KOPT-K1 (cell line): ENCODE measurements around the gene ACTR8.

Experiments
- H3K27ac ChIP-seq: fragments of 200-600 bp; sonication (generic); 2 replicates; pipeline ENCODE4 v1.5.1; 2016; ENCODE audit warnings: antibody characterized with exemption, mild to moderate bottlenecking, low read depth, low read length; ENCODE audit not compliant: poor library complexity, severe bottlenecking
- H3K36me3 ChIP-seq: fragments of 200-600 bp; sonication (generic); 2 replicates; pipeline ENCODE4 v1.5.1; 2017; ENCODE audit warnings: antibody characterized with exemption, mild to moderate bottlenecking, low read length, moderate library complexity; ENCODE audit not compliant: insufficient read depth
- H3K9me3 ChIP-seq: fragments of 200-600 bp; sonication (generic); 2 replicates; pipeline ENCODE4 v1.5.1; 2017; ENCODE audit warnings: antibody characterized with exemption, low read length, mild to moderate bottlenecking; ENCODE audit not compliant: insufficient read depth, poor library complexity, severe bottlenecking

The ACTR8 gene

DNA sequence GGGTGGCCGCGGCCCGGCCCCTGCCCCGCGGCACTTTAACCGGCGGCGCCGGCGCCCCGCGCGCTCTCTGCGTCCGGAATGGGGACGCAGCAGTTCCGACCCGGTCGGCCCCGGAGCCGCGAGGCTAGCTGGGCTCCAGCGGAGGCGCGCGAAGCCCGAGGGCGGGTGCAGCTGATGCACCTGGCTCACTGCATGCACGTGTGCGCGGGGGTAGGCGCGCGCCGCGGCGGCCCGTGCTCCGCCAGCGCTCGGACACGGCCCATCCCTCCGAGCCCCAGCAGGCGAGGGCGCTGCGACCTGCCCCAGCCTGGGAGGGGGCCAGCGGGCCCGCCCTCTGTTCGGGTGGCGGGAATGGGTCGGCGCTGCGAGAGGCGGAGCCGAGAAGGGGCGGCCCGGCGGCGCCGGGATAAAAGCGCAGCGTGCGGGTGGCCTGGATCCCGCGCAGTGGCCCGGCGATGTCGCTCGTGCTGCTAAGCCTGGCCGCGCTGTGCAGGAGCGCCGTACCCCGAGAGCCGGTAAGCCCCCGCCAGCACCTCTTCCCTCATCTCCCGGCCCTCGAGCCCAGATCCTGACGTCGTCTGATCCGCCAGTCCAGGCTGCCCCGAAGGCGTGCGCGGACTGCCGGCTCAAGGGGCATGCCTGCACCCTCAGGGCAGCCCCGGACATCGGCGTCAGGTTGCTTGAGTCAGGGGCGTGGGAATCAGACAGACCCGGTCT, 35.7 kb downstream of the ACTR8 start, which contains the start of the genes CHDH and IL17RB:
Gene CHDH, minus strand, starts transcription at position 286 of the 717 bp plus-strand sequence. CDS start 22,411 bp downstream, outside the sequence.
Gene IL17RB, plus strand, starts transcription at position 435 of the 717 bp plus-strand sequence. Its CDS starts 21 bp downstream, at position 456.
- Histone ChIP-seq H3K36me3 (no peaks in the 10 kb centered on the region), H3K27ac (peak within 1 kb of the TSS; percentile 64), H3K9me3 (no peaks in the 10 kb centered on the region)

DNA sequence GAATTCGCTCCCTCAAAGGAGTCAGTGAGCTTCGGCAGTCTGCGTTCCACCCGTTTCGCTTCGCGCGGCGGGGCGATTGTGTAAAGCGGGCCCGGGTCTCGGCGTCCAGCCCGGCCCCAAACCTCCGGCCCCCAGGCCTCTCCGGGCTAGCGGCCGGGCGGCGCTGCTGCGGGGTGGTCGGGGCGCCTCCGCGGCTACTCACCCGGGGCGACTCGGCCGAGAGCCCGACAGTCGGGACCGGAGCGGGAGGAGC, 36.1 kb downstream of the ACTR8 start:
- no peaks in the 10 kb centered on the region for H3K36me3 ChIP-seq
- H3K27ac ChIP-seq: no peak overlapping the region
- H3K9me3 ChIP-seq: no peaks in the 10 kb centered on the region

DNA sequence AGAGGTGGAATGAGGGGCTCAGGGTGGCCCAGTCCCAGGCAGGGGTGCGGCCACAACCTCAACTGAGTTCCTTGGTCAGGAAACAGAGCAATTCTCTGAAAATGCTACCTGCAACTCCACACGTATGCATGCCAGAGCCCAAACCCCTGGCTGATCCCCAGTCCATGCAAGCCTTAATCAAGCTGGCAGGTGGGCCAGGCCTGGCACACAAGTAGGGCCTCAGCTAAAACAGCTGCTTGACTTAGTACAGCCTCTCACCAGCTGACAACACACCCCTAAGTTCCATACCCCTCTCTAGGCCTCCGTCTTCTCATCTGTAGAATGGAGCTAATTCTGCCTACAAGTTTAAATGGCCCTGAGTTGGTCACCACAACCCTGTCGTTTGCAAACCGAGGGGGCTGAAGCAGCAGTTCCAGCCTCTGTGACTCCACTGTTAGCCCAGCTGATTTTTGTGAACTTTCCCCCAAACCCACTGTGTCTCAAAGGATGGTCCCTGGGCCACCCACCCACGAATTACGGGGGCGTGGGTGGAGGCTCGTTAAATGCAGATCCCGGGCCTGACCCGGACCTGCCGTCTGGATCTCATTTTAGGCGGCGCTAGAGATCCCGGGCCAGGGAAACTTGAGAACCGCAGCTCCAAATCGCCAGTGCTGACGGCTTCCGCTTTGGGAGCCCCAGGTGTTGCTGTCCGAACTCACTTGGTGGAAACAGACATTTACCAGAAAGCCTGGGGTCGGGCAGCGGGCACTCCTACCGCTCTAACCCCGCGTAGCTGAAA, 36.7 kb downstream of the ACTR8 start:
- Histone ChIP-seq H3K36me3 (no peaks in the 10 kb centered on the region), H3K27ac (peak overlapping the region; percentile 64), H3K9me3 (no peaks in the 10 kb centered on the region)

DNA sequence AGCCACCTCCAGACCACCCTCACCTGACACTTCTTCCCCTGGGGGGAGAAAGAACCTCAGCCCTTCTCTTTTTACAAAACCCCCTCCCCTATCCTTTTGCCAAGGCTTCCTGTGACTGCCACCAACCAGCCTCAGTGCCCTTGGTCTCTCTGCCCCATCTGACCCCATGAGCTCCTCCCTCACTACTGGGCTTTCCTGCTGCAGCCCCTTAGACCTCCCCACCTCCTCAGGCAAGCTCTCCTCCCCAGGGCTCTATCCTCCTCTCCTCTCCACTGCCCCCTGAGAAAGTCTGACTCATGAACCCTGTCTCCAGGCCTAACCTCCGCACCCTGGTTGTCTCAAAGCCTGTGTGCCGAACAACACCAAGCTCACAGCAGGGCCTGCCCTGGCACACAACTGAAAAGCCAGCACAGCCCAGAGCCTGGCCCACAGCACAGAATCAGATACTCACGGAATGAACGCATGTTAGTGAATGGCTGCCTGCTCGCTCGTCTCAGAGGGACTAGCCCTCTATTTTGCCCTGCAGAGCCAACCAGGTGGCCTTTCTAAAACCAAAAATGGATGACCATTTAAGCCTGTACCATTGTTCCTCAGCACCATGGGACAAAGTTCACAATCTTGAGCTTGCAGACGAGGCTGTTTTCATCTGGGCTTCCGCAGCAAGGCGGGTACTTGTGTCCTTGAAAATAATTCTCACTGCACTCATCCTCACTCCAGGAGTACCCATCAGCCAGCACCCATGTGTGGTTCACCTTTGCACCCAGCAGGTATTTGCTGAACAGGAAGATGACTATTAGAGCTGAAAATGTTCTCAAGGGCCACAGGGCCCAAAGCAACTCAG, 37.5 kb downstream of the ACTR8 start:
- Histone ChIP-seq H3K27ac (peak overlapping the region; percentile 64), H3K36me3 (no peaks in the 10 kb centered on the region), H3K9me3 (no peaks in the 10 kb centered on the region)

DNA sequence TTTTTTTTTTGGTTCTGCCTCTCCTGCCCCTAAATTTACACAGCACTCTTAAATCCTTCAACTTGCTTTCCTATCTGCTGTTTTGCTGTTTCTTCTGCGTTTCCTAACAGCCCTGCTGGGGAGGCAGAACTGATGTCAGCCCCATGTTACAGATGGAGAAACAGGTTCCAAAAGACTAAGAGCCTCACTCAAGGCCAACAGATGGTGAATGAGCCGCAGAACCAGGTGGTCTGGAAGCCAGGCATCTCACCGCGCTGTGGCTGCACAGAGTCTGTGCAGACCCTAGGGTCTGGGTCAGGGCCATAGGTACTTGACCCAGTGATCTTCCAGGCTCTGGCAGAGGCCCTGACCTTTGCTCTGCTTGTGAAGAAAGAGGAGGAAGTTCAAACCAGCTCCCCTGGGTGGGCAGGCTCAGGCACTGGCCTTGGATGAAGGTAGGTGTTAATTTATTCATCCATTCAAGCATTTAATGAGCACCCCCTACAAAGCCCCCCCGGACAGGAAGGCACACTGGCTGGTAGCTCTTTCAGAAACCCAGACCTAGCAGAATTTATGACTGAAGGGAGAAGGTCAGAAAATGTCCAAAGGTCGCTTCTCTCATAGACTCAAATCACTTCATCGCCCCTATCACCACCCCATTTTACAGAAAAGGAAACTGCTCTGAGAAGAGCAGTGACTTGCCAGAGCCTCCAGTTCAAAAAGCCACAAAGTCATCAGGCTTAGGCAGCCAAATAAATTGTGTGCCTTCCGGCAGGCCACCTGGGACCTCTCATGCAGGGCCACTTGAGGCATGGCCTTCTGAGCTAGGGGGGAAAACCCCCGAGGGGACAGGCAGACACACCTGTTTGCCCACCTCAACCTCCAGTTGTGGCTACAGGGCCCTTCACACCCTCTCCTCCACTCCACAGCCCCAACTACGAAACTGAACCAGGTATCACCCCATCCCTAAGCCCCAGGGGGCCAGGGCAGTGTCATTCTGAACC, 38.5 kb downstream of the ACTR8 start:
- Histone ChIP-seq H3K9me3 (no peaks in the 10 kb centered on the region), H3K36me3 (no peaks in the 10 kb centered on the region), H3K27ac (peak overlapping the region; percentile 64)

DNA sequence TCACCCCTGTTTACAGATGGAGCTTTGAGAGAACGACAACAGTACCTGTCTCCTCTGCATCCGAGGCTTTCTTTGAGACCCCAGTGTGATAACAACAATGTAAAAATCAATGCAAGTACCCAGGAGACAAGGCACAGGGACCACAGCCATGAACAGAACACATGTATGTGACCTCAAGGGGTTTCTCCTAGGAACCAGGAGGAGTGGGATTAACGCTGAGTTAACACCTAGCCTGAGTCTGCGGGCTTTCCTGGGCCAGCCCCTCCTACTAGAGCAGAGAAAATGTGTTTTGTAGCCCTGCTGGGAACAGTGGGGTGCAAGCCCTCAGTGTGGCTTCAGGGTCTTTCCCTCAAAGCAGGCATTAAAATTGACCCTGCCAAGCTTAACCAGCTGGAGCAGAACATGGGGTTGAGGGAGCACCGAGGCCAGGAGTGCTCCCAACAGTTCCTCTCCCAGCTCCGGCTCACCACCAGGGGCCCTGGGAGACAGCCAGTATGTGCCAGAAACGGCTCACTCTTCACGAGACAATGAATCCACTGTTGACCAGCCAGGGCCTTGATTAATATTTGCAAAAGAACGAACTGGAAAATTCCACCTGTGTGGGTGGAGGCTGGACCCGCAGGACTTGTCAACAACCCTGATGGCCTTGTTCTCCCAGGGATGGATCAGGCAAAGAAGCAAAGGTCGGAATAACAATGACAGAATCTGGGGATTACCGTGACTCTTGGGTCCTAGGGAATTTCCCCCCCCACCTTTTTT, 39.3 kb downstream of the ACTR8 start:
- Histone ChIP-seq H3K27ac (peak overlapping the region; percentile 64), H3K36me3 (no peaks in the 10 kb centered on the region), H3K9me3 (no peaks in the 10 kb centered on the region)

DNA sequence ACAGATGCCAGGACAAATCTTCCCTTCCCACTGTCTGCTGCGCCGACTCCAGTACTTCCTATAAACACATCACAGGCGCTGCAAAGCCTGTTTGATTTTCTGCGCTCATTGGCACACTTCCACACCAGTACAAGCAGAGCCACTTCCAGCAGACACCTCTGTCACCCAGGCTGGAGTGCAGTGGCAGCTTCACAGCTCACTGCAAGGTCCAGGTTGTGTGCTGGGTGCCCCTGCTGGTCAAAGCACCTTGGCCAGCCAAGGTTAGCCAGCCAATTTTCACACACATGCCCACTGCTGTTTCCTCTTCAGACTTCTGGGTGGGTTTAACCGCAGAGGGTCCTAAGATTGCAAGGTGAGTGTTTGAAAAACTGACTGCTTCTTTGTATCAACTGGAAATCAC, 40.7 kb downstream of the ACTR8 start:
- H3K9me3 ChIP-seq: no peaks in the 10 kb centered on the region
- peak overlapping the region; percentile 43 for H3K27ac ChIP-seq
- H3K36me3 ChIP-seq: no peaks in the 10 kb centered on the region

DNA sequence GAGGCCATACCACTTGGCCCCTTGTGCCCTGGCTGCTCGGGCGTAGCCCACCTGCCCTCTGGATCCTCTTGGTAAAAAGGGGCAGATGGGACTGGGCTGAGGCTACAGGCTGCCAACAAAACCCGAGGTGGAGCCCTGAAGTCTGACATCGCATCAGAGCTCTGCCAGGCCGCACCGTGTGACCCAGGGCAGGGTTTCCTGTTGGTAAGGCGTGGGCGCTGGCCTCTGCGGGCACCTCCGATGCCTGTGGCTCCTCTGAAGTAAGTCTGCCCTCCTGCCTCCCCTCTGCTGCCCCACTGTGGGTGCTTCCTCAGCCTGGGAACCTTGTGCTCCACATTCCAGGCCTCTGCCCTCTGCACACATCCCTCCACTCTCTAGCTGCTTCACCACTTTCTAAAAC, 44.6 kb downstream of the ACTR8 start:
- no peaks in the 10 kb centered on the region for H3K9me3 ChIP-seq
- H3K36me3 ChIP-seq: no peaks in the 10 kb centered on the region
- no peak overlapping the region for H3K27ac ChIP-seq

DNA sequence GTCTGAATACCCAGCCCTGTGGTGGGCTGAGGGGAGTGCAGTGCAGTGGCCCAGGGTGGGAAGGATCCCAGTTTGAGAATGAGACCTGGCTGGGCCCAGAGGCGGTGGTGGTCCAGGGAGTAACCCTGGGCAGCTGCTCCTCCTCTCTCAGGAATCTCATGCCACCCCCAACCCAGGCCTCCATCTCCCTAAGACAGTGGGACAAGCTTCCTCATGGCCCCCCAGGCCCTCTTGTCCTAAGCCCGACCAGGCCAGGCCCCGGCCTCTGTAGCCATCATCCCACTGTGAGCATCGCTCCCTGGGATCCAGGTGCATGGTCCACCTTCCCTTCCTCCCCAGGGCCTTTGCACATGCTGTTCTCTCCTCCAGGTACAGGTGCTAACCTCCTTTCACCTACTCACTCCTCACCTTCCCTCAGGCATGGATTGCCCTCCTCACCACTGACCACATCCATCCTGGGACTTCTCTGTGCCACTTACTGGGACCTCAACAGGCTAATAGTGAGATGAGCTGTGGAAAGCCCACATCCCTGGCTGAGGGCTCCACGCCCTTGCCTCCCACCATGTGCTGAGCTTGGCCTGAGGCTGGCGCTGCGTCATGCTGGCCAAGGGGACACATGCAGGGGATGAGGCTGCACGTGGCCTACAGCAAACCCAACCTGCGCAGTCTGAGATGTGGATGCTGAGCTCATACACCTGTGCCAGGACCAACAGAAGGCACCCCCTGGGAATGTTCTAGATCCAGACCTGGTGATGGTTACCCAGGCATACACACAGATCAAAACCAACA, 45.7 kb downstream of the ACTR8 start:
- Histone ChIP-seq H3K27ac (no peak overlapping the region), H3K36me3 (no peaks in the 10 kb centered on the region)

DNA sequence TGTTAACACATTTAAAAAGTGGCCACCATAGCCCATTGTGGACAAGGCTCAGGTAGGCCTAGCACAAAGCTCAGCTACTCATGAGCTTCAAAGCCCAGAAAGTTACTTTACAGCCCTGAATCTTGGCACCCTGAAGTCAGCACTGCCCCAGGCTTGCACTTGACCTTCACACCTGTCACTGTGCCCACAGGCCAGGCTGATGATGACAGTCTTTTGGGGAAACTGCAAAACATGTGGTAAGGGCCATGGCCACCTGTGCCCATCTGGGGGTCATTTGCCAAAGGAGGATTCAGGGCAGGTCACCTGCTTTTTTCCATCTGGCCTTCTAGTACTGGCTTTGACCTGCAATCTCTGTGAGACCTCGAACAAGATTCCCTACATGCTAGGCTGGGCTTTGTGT, 46.7 kb downstream of the ACTR8 start:
- Histone ChIP-seq H3K9me3 (no peaks in the 10 kb centered on the region), H3K36me3 (no peaks in the 10 kb centered on the region), H3K27ac (no peak overlapping the region)

More for the DNA sequence above, 45.7 kb downstream of the ACTR8 start:
- H3K9me3 ChIP-seq: no peaks in the 10 kb centered on the region

DNA sequence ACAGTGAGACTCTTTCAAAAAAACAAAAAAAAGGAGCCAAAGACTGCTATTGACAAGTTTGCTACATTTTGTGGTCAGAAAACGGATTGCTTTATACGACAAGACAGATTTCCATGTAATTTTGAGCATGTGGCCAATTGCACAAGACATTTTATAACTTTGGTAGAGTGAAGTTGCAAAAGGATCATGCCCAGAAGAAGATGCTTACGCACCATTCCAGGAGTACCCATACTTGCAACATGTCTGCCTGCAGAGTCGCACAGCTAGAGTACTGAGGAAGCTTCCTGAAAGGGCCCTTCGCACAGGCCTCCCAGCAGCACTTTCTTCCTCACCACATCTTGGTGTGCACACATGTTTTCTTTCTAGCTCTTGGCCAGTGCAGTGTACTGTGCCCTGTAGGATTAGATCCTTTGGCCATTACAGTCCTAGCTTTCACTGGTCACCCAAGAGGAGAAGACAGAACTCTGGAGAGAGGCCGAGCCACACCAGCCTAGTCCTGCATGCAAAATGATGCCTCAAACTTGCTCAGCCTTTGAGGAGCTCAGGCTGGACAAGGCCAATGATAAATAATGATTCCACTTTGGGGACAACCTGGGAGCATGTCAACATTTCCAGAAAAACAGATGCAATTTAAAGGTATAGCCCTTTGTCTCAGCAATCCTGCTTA, 47.4 kb downstream of the ACTR8 start:
- no peaks in the 10 kb centered on the region for H3K9me3 ChIP-seq
- no peak overlapping the region for H3K27ac ChIP-seq
- H3K36me3 ChIP-seq: no peaks in the 10 kb centered on the region

DNA sequence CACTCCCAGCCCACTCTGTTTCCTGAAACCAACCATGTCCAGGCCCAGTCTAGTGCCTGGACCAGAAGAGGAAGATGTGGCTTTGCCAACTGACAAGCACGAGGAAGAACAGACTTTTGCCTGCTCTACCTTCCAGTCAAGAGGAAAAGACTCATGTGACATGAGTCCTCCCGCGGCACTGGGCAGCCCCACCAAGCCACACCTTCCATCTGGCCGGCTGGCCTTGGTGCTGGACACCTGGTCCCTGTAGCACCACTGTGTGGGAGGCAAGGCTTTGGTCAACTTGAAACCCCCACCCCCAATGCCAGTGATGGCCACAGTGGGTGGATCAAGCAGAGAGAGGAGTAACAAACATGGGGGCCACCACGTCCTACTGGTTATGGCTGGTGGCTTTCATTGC, 48.3 kb downstream of the ACTR8 start:
- Histone ChIP-seq H3K27ac (no peak overlapping the region), H3K36me3 (no peaks in the 10 kb centered on the region)

More for the DNA sequence above, 48.3 kb downstream of the ACTR8 start:
- H3K9me3 ChIP-seq: no peaks in the 10 kb centered on the region
